HuH-7.5 (cell line): ENCODE measurements around the gene KNDC1.
"Not testable (repeated sequence)": the region's sequence is repeated elsewhere in the genome, so short reads cannot be mapped to it uniquely, and the experiment has no call there.

Experiments used
- DNase-seq: peaks from one replicate; pipeline ENCODE4 v3.0.0; 2011; ENCODE audit warnings: low spot score

The KNDC1 gene

GRCh38 chr10:133162910-133163856 lies 3.2 kb downstream of the KNDC1 start:
- DNase-seq = no peak

- no peak for DNase-seq
Measured at GRCh38 chr10:133163889-133164815, 4.1 kb downstream of the KNDC1 start.

GRCh38 chr10:133164816-133165555 lies 5.0 kb downstream of the KNDC1 start:
- no peak for DNase-seq

GRCh38 chr10:133165556-133166503 lies 5.8 kb downstream of the KNDC1 start:
- DNase-seq = no peak

- no peak for DNase-seq
Measured at GRCh38 chr10:133166504-133166827, 6.4 kb downstream of the KNDC1 start.

- DNase-seq = no peak
Measured at GRCh38 chr10:133166828-133167692, 7.0 kb downstream of the KNDC1 start.

GRCh38 chr10:133167693-133168616 lies 7.9 kb downstream of the KNDC1 start:
- no peak for DNase-seq

- DNase-seq = no peak
Measured at GRCh38 chr10:133168617-133169031, 8.6 kb downstream of the KNDC1 start.

GRCh38 chr10:133169173-133169947 lies 9.3 kb downstream of the KNDC1 start:
- DNase-seq = no peak

- DNase-seq = no peak
Measured at GRCh38 chr10:133170092-133170491, 10.1 kb downstream of the KNDC1 start.

GRCh38 chr10:133173860-133174640 lies 14.0 kb downstream of the KNDC1 start:
- DNase-seq = no peak

GRCh38 chr10:133174689-133175263 lies 14.8 kb downstream of the KNDC1 start:
- DNase-seq = no peak

- DNase-seq = not testable (repeated sequence)
Measured at GRCh38 chr10:133175624-133176023, 15.6 kb downstream of the KNDC1 start.

- DNase-seq = no peak
Measured at GRCh38 chr10:133176546-133176945, 16.5 kb downstream of the KNDC1 start.

- no peak for DNase-seq
Measured at GRCh38 chr10:133177380-133178157, 17.6 kb downstream of the KNDC1 start.
